MG63 (cell line): ENCODE results near the gene CDX1. TPM values are rescaled to one million over a fixed set of nuclear protein-coding genes. Genes with fewer than 3 reads are reported as not detected.

Experiments
- DNase-seq: peaks from one replicate; pipeline ENCODE4 v3.0.0-alpha.2; 2020
- H3K27me3 ChIP-seq: fragments of 250-450 bp; sonication (Bioruptor Pico); 2 replicates; pipeline ENCODE4 v1.5.1; 2020; ENCODE audit warnings: mild to moderate bottlenecking, moderate library complexity
- H3K36me3 ChIP-seq: fragments of 250-450 bp; sonication (Bioruptor Pico); 2 replicates; pipeline ENCODE4 v1.5.1; 2020; ENCODE audit warnings: mild to moderate bottlenecking, moderate library complexity
- H3K4me3 ChIP-seq: fragments of 250-450 bp; sonication (Bioruptor Pico); 2 replicates; pipeline ENCODE4 v1.5.1; 2020; ENCODE audit warnings: mild to moderate bottlenecking, moderate library complexity
- H3K9me3 ChIP-seq: fragments of 250-450 bp; sonication (Bioruptor Pico); 2 replicates; pipeline ENCODE4 v1.5.1; 2020; ENCODE audit warnings: mild to moderate bottlenecking, moderate library complexity
- total RNA-seq: library from RNA; depleted of rRNA; stranded (reverse); fragments of >200 nt; shearing (Covaris generic); gene quantifications from 2 replicates; pipeline ENCODE4 v1.2.3, GENCODE V29; 2014; ENCODE audit warnings: low replicate concordance

Gene CDX1
- total RNA-seq, 1 experiment from 2014 or later = 0.07 TPM

DNA sequence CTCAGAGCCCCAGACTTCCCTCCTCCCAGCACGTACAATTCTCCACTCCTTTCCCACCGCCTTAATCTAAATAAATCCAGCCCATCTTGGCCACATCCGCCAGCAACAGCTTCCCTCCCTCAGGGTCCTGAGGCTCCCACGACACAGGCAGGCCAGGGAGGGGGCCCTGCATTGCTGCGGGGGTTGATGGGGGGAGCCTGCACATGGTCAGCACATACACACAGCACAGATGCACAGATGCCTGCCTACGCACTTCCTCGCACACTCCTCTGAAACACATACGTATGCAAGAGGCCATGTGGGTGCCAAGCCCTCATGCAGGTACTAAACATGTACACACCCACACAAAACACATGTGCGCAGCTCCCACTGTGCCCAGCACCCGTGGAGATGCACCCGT lies 25.7 kb upstream of the CDX1 start:
- Histone ChIP-seq H3K9me3 (no peaks in the 10 kb centered on the region), H3K27me3 (no peaks in the 10 kb centered on the region), H3K36me3 (peaks cover 7% of the 10 kb centered on the region; the same call in 1 of the 2 replicates), H3K4me3 (no peak overlapping the region)
- no peak for DNase-seq

DNA sequence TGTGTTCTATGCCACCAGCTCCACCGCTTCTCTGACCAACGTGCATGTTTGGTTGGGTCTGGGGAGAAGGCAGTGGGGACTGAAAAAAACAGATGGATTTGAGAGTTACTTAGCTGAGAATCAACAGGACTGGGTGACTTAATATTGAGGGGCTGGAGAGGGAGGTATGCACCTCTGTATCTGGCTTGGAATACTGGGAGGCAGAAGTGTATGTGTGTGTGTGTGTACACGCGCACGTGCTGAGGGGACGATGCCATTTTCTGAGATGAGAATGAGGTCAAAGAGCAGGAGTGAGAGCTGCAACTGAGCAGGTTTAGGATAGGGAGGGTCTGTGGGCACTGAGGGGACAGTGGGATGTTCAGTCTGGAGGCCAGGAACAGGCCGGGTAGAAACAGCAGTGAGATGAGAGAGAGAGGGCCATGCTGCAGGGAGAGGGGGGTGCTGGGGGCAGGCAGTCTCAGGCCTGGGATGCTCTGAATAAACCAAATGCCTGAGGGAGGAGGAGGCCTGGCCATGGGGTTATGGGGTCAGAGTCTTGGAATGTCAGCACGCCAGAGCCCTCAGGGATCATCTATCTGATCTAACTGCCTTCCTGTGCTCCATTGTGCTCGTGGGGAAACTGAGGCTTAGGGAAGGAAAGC lies 24.9 kb upstream of the CDX1 start:
- peak; percentile 62 for DNase-seq
- H3K4me3 ChIP-seq = no peak overlapping the region
- no peaks in the 10 kb centered on the region for H3K9me3 ChIP-seq
- H3K36me3 ChIP-seq = peaks cover 7% of the 10 kb centered on the region; the same call in 1 of the 2 replicates
- H3K27me3 ChIP-seq = no peaks in the 10 kb centered on the region

DNA sequence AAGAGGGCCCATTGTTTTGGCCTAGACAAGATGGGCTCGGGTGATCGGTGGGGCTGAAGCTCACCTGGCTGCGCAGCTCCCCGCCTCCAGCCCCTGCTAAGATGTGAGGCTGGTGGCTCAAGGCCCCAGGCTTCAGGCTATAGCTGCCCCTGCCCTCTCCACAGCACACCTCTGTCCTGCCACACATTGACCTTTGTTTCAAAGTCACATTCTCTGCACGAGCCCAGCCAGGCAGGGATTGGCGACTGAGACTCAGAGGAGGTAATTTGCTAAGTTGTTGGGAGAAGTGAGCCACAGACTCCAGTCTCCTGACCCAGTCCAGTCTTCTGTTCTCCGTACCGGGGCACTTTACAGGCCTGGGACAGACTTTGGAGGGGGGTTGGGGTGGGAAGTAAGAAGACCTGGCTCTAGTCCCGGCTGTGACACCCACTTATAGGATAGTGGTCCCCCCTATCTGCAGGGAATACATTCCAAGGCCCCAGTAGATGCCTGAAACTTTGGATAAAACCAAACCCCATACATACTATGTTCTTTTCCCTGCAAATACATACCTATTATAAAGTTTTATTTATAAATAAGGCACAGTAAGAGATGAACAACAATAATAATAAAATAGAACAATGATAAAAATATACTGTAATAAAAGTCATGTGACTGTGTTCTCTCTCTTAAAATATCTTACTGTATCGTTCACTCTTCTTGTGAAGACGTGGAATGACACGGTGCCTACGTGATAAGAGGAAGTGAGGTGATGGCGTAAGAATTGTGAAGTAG lies 24.2 kb upstream of the CDX1 start:
- no peak overlapping the region for H3K4me3 ChIP-seq
- H3K9me3 ChIP-seq = no peaks in the 10 kb centered on the region
- H3K27me3 ChIP-seq = no peaks in the 10 kb centered on the region
- no peak for DNase-seq
- peaks cover 5% of the 10 kb centered on the region; the same call in 1 of the 2 replicates for H3K36me3 ChIP-seq

DNA sequence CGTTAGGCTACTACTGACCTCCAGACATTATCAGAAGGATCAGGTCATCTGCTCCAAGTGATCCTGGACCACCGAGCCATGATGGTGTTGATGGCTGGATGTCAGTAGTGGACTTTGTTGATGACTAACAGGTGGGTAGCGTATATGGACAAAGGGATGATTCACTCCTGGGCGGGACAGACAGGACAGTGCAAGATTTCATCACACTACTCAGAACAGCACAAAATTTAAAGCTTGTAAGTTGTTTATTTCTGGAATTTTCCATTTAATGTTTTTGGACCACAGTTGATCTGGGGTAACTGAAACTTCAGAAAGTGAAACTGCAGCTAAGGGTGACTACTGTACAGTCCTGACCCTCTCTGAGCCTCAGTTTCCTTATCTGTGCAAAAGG lies 23.6 kb upstream of the CDX1 start:
- Histone ChIP-seq H3K27me3 (no peaks in the 10 kb centered on the region), H3K9me3 (no peaks in the 10 kb centered on the region), H3K4me3 (no peak overlapping the region), H3K36me3 (peaks cover 4% of the 10 kb centered on the region; the same call in 1 of the 2 replicates)
- peak; percentile 86 for DNase-seq

DNA sequence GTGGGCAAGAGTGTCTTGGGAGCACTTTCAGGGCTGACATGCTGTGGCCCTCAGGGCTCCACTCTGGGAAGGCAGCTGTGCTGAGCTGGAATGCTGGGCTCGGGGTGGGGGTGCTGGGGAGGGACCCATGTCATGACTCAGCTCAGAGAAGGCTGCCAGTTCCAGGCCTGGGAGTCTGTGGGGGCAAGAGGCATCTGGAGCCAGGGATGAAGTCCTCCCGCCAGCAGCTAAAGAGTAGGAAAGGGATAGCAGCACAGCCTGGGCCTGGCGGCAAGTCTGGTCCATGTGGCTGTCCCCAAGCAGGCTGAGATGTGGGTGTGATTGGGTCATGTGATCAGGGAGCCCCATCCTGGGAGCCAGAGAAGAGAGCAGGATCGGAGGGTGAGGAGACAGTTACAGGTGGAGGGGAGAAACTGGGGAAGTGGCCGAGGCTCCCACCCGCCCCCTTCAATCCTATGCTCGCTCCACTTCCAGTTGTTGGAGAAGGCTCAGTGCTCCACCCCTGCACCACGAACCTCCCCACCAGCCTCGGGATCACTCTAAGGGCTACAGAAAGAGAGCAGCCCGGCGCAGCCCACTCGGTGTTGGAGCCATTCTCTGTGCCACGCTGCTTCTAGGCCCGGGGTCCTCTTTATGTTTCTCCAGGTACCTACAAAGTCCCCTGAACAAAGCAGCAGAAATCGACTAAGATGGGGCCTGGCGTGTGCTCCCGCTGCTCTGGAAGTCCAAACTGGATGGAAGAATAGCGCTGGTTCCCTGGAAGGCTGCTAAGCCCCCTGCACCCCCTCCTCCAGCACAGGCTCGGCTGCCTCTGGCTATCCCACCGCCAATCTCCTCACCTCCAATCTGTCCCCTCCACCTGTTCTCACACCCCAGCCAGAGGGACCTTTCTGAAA lies 23.0 kb upstream of the CDX1 start:
- Histone ChIP-seq H3K36me3 (peaks cover 5% of the 10 kb centered on the region; the same call in 1 of the 2 replicates), H3K9me3 (no peaks in the 10 kb centered on the region), H3K4me3 (no peak overlapping the region), H3K27me3 (no peaks in the 10 kb centered on the region)
- DNase-seq = peak; percentile 99

DNA sequence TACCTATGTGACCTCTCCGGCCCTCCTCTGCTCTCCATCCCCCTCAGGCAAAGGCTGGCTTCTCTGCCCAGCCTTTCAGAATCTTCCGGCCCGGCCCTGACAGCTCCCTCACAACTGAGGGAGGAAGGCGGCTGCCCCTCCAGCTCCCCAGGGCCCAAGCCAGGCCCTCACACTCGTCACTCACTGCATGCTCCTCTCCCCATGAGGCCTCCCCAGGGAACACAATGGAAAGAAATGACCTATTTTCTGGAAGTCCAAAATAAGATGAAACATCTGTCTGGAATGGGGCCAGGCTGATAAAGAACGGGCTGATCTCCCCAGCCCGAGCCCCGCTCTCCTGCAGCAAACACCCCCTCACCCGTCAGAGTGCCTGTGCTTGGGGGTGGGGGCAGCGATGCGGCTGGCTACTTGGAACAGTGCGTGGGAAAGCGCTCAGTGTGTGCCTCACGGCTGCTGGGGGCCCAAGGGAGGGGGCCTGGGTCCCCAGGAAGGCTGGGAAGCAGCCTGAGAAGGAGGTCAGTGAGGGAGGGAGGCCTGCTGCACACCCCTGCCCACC lies 22.3 kb upstream of the CDX1 start:
- Histone ChIP-seq H3K27me3 (no peaks in the 10 kb centered on the region), H3K36me3 (peaks cover 5% of the 10 kb centered on the region; the same call in 1 of the 2 replicates), H3K9me3 (no peaks in the 10 kb centered on the region), H3K4me3 (no peak overlapping the region)
- no peak for DNase-seq

DNA sequence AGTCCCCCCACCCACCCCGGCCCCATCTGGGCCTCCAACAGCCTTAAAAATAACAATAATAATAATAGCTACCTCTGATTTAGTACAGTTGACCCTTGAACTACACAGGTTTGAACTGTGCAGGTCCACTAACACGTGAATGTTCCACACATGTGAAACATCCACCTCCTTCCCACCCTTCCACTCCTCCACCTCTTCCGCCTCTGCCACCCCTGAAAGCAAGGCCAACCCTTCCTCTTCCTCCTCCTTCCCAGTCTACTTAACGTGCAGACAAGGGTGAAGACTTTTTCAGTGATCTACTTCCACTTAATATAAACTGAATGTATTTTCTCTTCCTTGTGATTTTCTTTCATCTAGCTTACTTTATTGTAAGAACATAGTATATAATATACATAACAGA lies 21.7 kb upstream of the CDX1 start:
- Histone ChIP-seq H3K4me3 (no peak overlapping the region), H3K9me3 (no peaks in the 10 kb centered on the region), H3K36me3 (peaks cover 5% of the 10 kb centered on the region; the same call in 1 of the 2 replicates), H3K27me3 (no peaks in the 10 kb centered on the region)
- DNase-seq = no peak

DNA sequence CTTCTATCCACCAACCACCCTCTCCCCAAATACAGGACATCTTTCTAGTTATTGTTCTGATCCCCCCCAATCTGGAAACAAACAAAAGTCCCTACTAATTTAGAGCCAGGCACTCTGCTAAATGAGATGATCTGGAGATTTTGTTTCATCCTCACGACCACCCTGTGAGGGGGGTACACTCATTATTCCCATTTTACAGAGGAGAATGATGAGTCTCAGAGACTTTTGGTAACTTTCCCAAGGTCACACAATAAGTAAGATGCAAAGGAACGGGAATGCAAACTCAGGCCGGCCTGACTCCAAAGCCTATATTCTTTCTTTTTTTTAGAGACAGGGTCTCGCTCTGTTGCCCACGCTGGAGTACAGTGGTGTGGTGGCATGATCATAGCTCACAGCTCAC lies 20.3 kb upstream of the CDX1 start:
- Histone ChIP-seq H3K36me3 (peaks cover 5% of the 10 kb centered on the region; the same call in 1 of the 2 replicates), H3K4me3 (no peak overlapping the region), H3K9me3 (no peaks in the 10 kb centered on the region), H3K27me3 (no peaks in the 10 kb centered on the region)
- no peak for DNase-seq

DNA sequence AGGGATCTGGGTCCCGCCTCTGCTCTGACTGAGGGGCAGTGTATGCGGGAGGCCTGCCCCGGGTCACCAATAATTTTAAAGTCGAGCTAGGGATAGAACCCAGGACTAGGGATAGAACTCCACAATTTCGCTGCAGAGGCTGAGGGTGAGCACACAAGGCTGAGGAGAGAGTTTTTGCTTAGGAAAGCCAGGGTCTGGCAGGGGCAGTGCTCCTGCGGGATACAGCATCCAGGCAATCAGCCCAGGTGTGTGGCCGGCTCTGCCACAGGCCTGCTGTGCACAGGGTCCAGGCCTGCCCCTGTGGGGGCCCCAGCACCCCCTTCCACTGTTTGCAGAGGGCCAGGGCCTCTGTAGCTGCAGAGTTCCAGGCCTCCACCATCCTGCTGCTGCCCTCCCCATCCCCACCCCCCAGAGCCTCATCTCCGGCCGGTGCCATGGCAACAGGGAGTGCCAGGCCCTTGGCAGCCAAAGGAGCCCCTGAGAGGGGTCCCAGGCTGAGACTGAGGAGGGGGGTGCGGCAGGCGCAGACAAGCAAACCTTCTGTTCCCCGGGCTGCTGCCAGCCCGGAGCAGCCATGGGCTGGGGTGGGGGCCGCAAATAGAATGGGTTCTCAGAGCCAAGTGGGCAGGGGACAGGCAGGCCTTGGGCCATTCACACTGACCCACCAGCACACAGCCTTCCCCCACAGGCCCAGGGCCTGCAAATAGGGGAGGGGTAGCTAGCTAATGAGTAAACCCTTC lies 19.5 kb upstream of the CDX1 start:
- Histone ChIP-seq H3K27me3 (no peaks in the 10 kb centered on the region), H3K4me3 (no peak overlapping the region), H3K36me3 (peaks cover 5% of the 10 kb centered on the region; the same call in 1 of the 2 replicates), H3K9me3 (no peaks in the 10 kb centered on the region)
- no peak for DNase-seq

DNA sequence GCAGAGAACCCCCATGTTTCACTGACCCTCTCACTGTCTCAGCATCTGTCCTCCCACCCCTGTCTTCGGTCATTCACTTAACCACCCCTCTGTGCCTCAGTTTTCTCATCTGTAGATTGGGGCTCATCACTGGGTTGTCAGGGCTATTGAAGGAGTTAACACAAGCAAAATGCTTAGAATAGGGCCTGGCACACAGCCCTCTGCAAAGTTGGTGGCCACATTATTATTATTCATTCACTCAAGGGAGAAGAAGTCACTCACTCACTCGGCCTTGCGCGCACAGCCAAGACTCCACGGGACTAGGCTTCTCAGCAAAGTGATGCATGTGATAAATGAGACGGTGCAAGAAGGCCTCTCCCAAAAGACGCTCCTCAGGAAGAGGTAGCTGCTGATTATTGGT lies 18.9 kb upstream of the CDX1 start:
- Histone ChIP-seq H3K9me3 (no peaks in the 10 kb centered on the region), H3K36me3 (peaks cover 3% of the 10 kb centered on the region; the same call in 1 of the 2 replicates), H3K27me3 (no peaks in the 10 kb centered on the region), H3K4me3 (no peak overlapping the region)
- no peak for DNase-seq

DNA sequence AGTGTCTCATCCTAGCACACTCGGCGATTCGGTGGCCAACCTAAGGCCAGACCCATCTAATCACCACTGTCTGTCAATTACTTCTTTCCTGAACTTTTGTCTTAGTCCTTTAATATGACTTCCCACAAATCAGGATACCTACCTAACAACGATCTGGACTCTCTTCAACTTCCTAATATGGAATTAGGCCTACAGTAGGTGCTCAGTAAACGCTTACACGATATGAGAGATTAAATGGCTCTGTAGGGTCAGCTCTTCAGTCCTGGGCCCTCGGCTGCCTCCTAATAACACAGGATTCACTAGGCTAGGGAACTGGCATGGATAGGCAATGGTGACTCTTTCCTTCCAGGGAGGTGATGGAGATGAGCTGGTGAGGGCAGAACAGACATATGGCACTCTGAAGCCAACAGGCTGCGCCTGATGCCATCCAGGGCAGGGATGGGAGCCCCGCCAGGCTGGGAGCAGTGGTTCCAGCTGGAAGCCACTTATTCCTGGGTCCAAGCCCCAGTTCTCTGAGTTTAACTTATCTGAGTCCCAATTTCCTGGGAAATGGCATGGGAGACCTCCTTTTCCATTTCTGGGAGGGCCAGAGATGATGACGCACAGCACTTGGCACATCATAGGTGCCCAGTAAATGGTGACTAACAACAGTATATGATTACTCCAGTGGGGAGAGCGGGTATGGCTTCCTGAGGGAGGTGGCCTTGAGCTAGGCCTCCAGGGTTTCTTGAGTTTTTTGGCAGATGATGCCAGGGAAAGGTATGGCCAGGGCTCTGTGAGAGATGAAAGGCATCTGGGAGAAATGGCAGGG lies 18.3 kb upstream of the CDX1 start:
- H3K36me3 ChIP-seq = peaks cover 6% of the 10 kb centered on the region
- no peaks in the 10 kb centered on the region for H3K27me3 ChIP-seq
- H3K4me3 ChIP-seq = no peak overlapping the region
- DNase-seq = peak; percentile 92
- H3K9me3 ChIP-seq = no peaks in the 10 kb centered on the region

DNA sequence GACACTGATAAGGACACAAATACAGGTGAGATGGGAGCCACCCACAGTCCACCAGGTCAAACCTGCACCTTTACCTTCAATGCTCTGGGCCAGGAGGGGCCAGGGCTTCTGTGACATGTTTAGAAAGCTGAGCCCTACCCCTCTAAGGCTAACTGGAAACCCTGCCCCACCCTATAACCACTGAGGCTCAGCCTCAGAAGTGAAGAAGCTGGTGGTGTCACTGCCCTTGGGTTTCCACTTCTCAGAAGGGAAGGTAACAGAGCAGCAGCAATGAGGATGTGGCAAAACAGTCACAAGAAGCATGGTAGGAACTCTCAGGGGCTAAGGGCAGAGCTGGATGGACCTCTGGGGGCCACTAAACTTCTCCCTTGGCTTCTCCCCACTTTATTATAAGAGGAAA lies 17.0 kb upstream of the CDX1 start:
- no peak overlapping the region for H3K4me3 ChIP-seq
- no peak for DNase-seq
- H3K9me3 ChIP-seq = no peaks in the 10 kb centered on the region
- H3K27me3 ChIP-seq = no peaks in the 10 kb centered on the region
- peaks cover 6% of the 10 kb centered on the region for H3K36me3 ChIP-seq

DNA sequence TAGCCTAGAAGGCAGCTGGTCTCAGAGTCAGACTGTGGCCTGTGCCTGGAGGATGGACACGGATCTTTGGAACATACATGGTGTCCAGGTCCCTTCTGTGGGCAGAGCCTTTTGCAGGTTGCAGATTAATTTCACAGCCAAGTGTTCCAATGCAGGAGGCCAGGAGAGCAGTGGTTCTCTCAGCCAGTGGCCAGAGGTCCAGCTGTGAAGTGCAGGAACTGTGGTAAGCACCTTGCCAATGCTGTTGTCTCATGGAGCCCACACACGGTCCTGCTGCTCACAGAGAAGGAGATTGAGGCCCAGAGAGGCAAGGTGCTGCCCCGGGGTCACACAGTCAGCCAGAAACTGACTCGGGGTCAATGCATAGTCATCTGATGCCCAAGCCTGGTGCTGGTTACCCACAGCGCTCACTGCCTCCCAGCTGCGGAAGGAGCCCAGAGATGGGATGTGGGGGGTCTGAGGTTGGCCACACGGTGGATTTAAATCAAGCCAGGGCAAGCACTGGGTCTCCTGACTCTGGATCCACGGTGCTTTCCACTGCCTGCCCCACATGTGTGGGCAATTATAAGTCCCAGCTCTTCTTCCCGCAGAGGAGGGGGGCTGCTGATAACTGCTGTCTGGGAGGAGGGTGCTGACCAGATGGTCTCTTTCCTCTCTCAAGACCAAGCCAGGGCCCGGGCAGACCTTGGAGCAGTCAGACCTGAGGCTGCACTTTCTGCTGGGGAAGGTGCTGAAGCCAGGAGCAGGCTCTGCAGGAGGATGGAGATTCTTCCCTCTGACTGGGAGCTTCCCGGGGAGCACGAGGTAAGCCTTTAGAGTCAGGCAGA lies 13.7 kb upstream of the CDX1 start:
- no peak overlapping the region for H3K4me3 ChIP-seq
- no peaks in the 10 kb centered on the region for H3K9me3 ChIP-seq
- H3K27me3 ChIP-seq = no peaks in the 10 kb centered on the region
- no peak for DNase-seq
- peaks cover 6% of the 10 kb centered on the region for H3K36me3 ChIP-seq

DNA sequence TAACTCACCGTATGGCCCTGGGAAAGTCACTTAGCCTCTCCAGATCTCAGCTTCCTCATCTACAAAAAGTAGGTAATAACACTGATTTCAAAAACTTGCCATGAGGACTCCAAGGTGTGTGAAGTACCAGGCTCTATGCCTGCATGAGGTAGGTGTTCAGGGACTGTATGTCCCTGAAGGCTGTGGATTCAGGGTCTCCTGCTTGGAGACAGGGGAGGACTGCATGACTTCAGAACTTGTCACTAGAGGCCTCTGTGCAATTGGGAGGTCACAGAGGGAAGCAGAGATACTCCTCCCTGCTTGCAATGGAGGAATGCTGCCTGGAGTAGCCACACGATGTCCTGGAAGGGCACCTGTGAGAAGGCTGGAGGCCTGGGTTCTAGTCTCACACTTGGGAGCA lies 13.1 kb upstream of the CDX1 start:
- Histone ChIP-seq H3K4me3 (no peak overlapping the region), H3K9me3 (no peaks in the 10 kb centered on the region), H3K27me3 (no peaks in the 10 kb centered on the region), H3K36me3 (peaks cover 3% of the 10 kb centered on the region)
- DNase-seq = no peak
